H9 (cell line): ENCODE data around the gene HSPE1. TPM values are rescaled to one million over a fixed set of nuclear protein-coding genes. Genes with fewer than 3 reads are reported as not detected.

ENCODE experiments used
- DNase-seq: peaks from one replicate; pipeline ENCODE4 v3.0.0-alpha.2; 2017
- H2AFZ ChIP-seq: one replicate; pipeline ENCODE4 v1.6.1; 2013; ENCODE audit warnings: mild to moderate bottlenecking, low read length, control low read depth, moderate library complexity
- H2AK5ac ChIP-seq: 2 replicates; pipeline ENCODE4 v1.6.1; 2013; ENCODE audit warnings: low read length, control low read depth, mixed read lengths; ENCODE audit not compliant: insufficient read length
- H2BK120ac ChIP-seq: one replicate; pipeline ENCODE4 v1.6.1; 2013; ENCODE audit warnings: low read depth, mild to moderate bottlenecking, low read length, control low read depth, inconsistent platforms; ENCODE audit not compliant: poor library complexity, severe bottlenecking
- H2BK12ac ChIP-seq: 2 replicates; pipeline ENCODE4 v1.6.1; 2013; ENCODE audit warnings: low read length, control low read depth, mixed read lengths, low read depth; ENCODE audit not compliant: insufficient read length
- H2BK15ac ChIP-seq: 2 replicates; pipeline ENCODE4 v1.6.1; 2013; ENCODE audit warnings: low read depth, low read length, control low read depth
- H2BK20ac ChIP-seq: one replicate; pipeline ENCODE4 v1.6.1; 2013; ENCODE audit warnings: low read depth, mild to moderate bottlenecking, low read length, control low read depth, inconsistent platforms; ENCODE audit not compliant: poor library complexity, severe bottlenecking
- H2BK5ac ChIP-seq: 2 replicates; pipeline ENCODE4 v1.6.1; 2013; ENCODE audit warnings: low read length, control low read depth, mixed read lengths; ENCODE audit not compliant: insufficient read length
- H3K14ac ChIP-seq: 2 replicates; pipeline ENCODE4 v1.6.1; 2013; ENCODE audit warnings: low read length, control low read depth; ENCODE audit not compliant: insufficient read depth
- H3K18ac ChIP-seq: 2 replicates; pipeline ENCODE4 v1.6.1; 2013; ENCODE audit warnings: low read depth, mild to moderate bottlenecking, mixed read lengths, low read length, control low read depth; ENCODE audit not compliant: insufficient read length
- H3K23ac ChIP-seq: 2 replicates; pipeline ENCODE4 v1.6.1; 2013; ENCODE audit warnings: low read length, control low read depth, mixed read lengths, low read depth; ENCODE audit not compliant: insufficient read length
- H3K23me2 ChIP-seq: 2 replicates; pipeline ENCODE4 v1.6.1; 2013; ENCODE audit warnings: low read depth, mild to moderate bottlenecking, mixed read lengths, low read length, control low read depth; ENCODE audit not compliant: insufficient read length, poor library complexity, severe bottlenecking
- H3K27ac ChIP-seq: 2 replicates; pipeline ENCODE4 v1.5.1; 2013; ENCODE audit warnings: low read length, control low read depth, mixed read lengths, low read depth; ENCODE audit not compliant: insufficient read length
- H3K27me3 ChIP-seq: 2 replicates; pipeline ENCODE4 v1.6.1; 2013; ENCODE audit warnings: low read length, control low read depth, inconsistent platforms; ENCODE audit not compliant: insufficient read depth
- H3K4ac ChIP-seq: 2 replicates; pipeline ENCODE4 v1.6.1; 2013; ENCODE audit warnings: low read depth, mild to moderate bottlenecking, control low read depth, inconsistent platforms, low read length, moderate library complexity
- H3K4me1 ChIP-seq: 2 replicates; pipeline ENCODE4 v1.6.1; 2013; ENCODE audit warnings: low read length, control low read depth, inconsistent platforms; ENCODE audit not compliant: insufficient read depth
- H3K4me2 ChIP-seq: 2 replicates; pipeline ENCODE4 v1.6.1; 2013; ENCODE audit warnings: low read length, control low read depth, mixed read lengths; ENCODE audit not compliant: insufficient read length, insufficient read depth
- H3K56ac ChIP-seq: 2 replicates; pipeline ENCODE4 v1.6.1; 2013; ENCODE audit warnings: low read depth, mild to moderate bottlenecking, mixed read lengths, low read length, control low read depth; ENCODE audit not compliant: insufficient read length
- H3K79me1 ChIP-seq: 2 replicates; pipeline ENCODE4 v1.6.1; 2013; ENCODE audit warnings: low read depth, mild to moderate bottlenecking, moderate library complexity, low read length, control low read depth, inconsistent platforms; ENCODE audit not compliant: insufficient read depth, poor library complexity, severe bottlenecking
- H3K79me2 ChIP-seq: 2 replicates; pipeline ENCODE4 v1.6.1; 2013; ENCODE audit warnings: low read length, control low read depth, inconsistent platforms; ENCODE audit not compliant: insufficient read depth
- H3K9ac ChIP-seq: 2 replicates; pipeline ENCODE4 v1.6.1; 2013; ENCODE audit warnings: low read length, control low read depth, mixed read lengths; ENCODE audit not compliant: insufficient read length; ENCODE audit errors: extremely low read depth
- H3K9me3 ChIP-seq: one replicate; pipeline ENCODE4 v1.6.1; 2013; ENCODE audit warnings: low read depth, low read length, inconsistent platforms; ENCODE audit not compliant: control insufficient read depth
- H3T11ph ChIP-seq: one replicate; pipeline ENCODE4 v1.6.1; 2013; ENCODE audit warnings: mild to moderate bottlenecking, low read length, control low read depth, inconsistent platforms
- H4K20me1 ChIP-seq: one replicate; pipeline ENCODE4 v1.6.1; 2013; ENCODE audit not compliant: control insufficient read depth, insufficient read length, insufficient read depth
- H4K5ac ChIP-seq: 2 replicates; pipeline ENCODE4 v1.6.1; 2013; ENCODE audit warnings: low read depth, mild to moderate bottlenecking, mixed read lengths, low read length, control low read depth; ENCODE audit not compliant: insufficient read length
- H4K8ac ChIP-seq: replicated peaks from 2 replicates; pipeline ENCODE4 v1.6.1; 2013; ENCODE audit warnings: low read length, control low read depth, mixed read lengths, low read depth; ENCODE audit not compliant: insufficient read length
- H4K91ac ChIP-seq: 2 replicates; pipeline ENCODE4 v1.6.1; 2013; ENCODE audit warnings: low read depth, mild to moderate bottlenecking, moderate library complexity, mixed read lengths, low read length, control low read depth; ENCODE audit not compliant: insufficient read length
- H3K27ac Mint-ChIP-seq, 3 experiments: 2 replicates in 2 of 3; 3 replicates in 1 of 3; pipeline ENCODE4 v1.8.0; 2020 to 2021; ENCODE audit warnings: mixed read lengths in 3 of 3, mild to moderate bottlenecking in 1 of 3, moderate library complexity in 1 of 3
- H3K27me3 Mint-ChIP-seq: 2 replicates; pipeline ENCODE4 v1.8.0; 2021; ENCODE audit warnings: low read depth, mild to moderate bottlenecking, moderate library complexity, mixed read lengths
- H3K36me3 Mint-ChIP-seq, 3 experiments: 2 replicates in 2 of 3; 3 replicates in 1 of 3; pipeline ENCODE4 v1.8.0; 2020 to 2021; ENCODE audit warnings: low read depth in 3 of 3, mixed read lengths in 3 of 3; ENCODE audit not compliant: insufficient read depth in 1 of 3
- H3K4me1 Mint-ChIP-seq, 2 experiments: 2 replicates each; pipeline ENCODE4 v1.8.0; 2020; ENCODE audit warnings: mixed read lengths in 2 of 2
- H3K4me3 Mint-ChIP-seq, 2 experiments: 2 replicates in 1 of 2; 3 replicates in 1 of 2; pipeline ENCODE4 v1.8.0; 2020 to 2021; ENCODE audit warnings: mild to moderate bottlenecking in 2 of 2, mixed read lengths in 2 of 2, moderate library complexity in 1 of 2
- H3K9me3 Mint-ChIP-seq, 2 experiments: 2 replicates in 1 of 2; 3 replicates in 1 of 2; pipeline ENCODE4 v1.8.0; 2020; ENCODE audit warnings: mild to moderate bottlenecking in 2 of 2, mixed read lengths in 2 of 2, moderate library complexity in 1 of 2
- CTCF ChIP-seq: fragments of 200-600 bp; sonication (generic); conservative IDR thresholded peaks from 3 replicates; pipeline ENCODE4 v1.8.0; 2021; ENCODE audit warnings: antibody characterized with exemption, mild to moderate bottlenecking
- WGBS: extraction: QIAGEN DNeasy Blood & Tissue Kit; methylation state at CpG from one replicate; pipeline ENCODE4 v1.1.7; 2013; ENCODE audit warnings: missing lambda C conversion rate, low lambda C conversion rate, mixed read lengths; ENCODE audit not compliant: insufficient read length; ENCODE audit errors: extremely low coverage; 5-methylcytosine and 5-hydroxymethylcytosine counted together
- total RNA-seq: library from RNA; stranded (reverse); gene quantifications from 2 replicates; pipeline ENCODE4 v1.2.1, GENCODE V29; 2021

HSPE1 gene
- total RNA-seq, 1 experiment from 2014 or later: 347 TPM

- Histone ChIP-seq H2BK120ac (no peak overlapping the region), H3K23ac (no peak overlapping the region), H3K79me2 (peaks cover 19% of the 10 kb centered on the region; the same call in 1 of the 2 replicates), H3K9ac (no peak overlapping the region), H4K5ac (no peak overlapping the region), H3K4me2 (no peak overlapping the region), H3K18ac (no peak overlapping the region), H3K4ac (no peak overlapping the region), H2BK5ac (no peak overlapping the region), H3K4me1 (no peaks in the 10 kb centered on the region; the same call in 1 of the 2 replicates), H2AK5ac (no peak overlapping the region), H4K91ac (no peak overlapping the region), H3K14ac (no peak overlapping the region), H4K8ac (no peak overlapping the region), H3K23me2 (no peaks in the 10 kb centered on the region), H2BK15ac (no peak overlapping the region), H3K56ac (no peak overlapping the region), H2BK20ac (no peak overlapping the region), H3T11ph (no peak overlapping the region), H3K9me3 (no peaks in the 10 kb centered on the region), H3K79me1 (no peaks in the 10 kb centered on the region), H3K27me3 (no peaks in the 10 kb centered on the region), H2AFZ (no peak overlapping the region), H4K20me1 (no peaks in the 10 kb centered on the region), H2BK12ac (no peak overlapping the region), H3K27ac (no peak overlapping the region)
- no peak for DNase-seq
- Mint-ChIP-seq H3K4me3 (no peak overlapping the region; a peak in 1 of 5 replicates), H3K27me3 (no peaks in the 10 kb centered on the region), H3K36me3 (peaks cover 34 to 52% (median 46%) of the 10 kb centered on the region in 3 experiments), H3K9me3 (no peaks in the 10 kb centered on the region; a peak in 1 of 5 replicates), H3K27ac (no peak overlapping the region), H3K4me1 (peaks cover 10 to 14% of the 10 kb centered on the region in 2 experiments)
- no peak for TF ChIP-seq CTCF
- no CpG with 5 or more reads among the region's 2 CpGs for WGBS
These were observed 3.8 kb downstream of the HSPE1 start for GRCh38 chr2:197504000-197504399.
